Suprapubic skin (tissue), 3 donors: ENCODE data around the gene IQCB1.

Source experiments
- CTCF ChIP-seq, 2 donors: fragments of 200-600 bp in 1 of 2; fragments of 450-650 bp in 1 of 2; sonication (generic) in 1 of 2; IDR thresholded peaks; one replicate each; pipeline ENCODE4 v1.5.1; 2016 to 2019; ENCODE audit warnings: antibody characterized with exemption in 2 of 2, mild to moderate bottlenecking in 1 of 2, moderate library complexity in 1 of 2
- POLR2AphosphoS5 ChIP-seq, 3 donors: sonication (generic); formaldehyde crosslinking; IDR thresholded peaks; one replicate each; pipeline ENCODE4 v1.6.1; 2017; ENCODE audit warnings: antibody characterized with exemption in 3 of 3

GRCh38 chr3:121878411-121878810 lies 43.6 kb upstream of the IQCB1 start:
- TF ChIP-seq CTCF (IDR thresholded peaks at IDR 0.05), result no peak
- no peak for TF ChIP-seq POLR2AphosphoS5 (IDR thresholded peaks at IDR 0.05)
